ENCODE measurements around the gene SF3A1.

The SF3A1 gene

GRCh38 chr22:30315962-30316576, 40.6 kb downstream of the SF3A1 start:
- TF ChIP-seq, protein P1, sequence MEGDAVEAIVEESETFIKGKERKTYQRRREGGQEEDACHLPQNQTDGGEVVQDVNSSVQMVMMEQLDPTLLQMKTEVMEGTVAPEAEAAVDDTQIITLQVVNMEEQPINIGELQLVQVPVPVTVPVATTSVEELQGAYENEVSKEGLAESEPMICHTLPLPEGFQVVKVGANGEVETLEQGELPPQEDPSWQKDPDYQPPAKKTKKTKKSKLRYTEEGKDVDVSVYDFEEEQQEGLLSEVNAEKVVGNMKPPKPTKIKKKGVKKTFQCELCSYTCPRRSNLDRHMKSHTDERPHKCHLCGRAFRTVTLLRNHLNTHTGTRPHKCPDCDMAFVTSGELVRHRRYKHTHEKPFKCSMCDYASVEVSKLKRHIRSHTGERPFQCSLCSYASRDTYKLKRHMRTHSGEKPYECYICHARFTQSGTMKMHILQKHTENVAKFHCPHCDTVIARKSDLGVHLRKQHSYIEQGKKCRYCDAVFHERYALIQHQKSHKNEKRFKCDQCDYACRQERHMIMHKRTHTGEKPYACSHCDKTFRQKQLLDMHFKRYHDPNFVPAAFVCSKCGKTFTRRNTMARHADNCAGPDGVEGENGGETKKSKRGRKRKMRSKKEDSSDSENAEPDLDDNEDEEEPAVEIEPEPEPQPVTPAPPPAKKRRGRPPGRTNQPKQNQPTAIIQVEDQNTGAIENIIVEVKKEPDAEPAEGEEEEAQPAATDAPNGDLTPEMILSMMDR (IDR thresholded peaks at IDR 0.05; ENCODE audit: low read length, missing control alignments): no peak
- no peak overlapping the region for H3K4me3 ChIP-seq (replicated peaks; ENCODE audit: low read depth, low read length)
- DNase-seq (ENCODE audit: low read depth): no peak

DNA sequence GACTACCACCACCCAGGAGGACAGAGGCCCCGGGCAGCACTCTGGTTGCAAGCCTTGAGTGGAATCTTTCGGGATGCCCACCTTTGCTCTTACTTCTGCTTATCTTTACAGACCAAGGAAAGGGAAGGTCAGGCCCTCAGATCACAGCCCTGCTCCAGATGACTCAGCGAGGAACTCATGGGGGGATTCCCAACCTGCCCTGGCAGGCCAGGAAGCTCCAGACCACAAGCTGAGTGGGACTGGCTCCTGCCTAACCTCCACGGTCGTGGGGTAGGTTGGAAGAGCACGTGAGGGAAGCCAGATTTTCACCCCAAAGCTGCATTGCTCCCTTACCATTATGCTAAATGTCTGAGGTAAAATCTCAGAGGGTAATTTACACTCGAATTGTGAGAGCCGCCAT, 41.8 kb downstream of the SF3A1 start:
- H3K4me3 ChIP-seq (replicated peaks; ENCODE audit: low read depth, low read length): no peak overlapping the region
- DNase-seq (ENCODE audit: low read depth): no peak
- TF ChIP-seq, protein P1 (IDR thresholded peaks at IDR 0.05; ENCODE audit: low read length, missing control alignments): no peak

DNA sequence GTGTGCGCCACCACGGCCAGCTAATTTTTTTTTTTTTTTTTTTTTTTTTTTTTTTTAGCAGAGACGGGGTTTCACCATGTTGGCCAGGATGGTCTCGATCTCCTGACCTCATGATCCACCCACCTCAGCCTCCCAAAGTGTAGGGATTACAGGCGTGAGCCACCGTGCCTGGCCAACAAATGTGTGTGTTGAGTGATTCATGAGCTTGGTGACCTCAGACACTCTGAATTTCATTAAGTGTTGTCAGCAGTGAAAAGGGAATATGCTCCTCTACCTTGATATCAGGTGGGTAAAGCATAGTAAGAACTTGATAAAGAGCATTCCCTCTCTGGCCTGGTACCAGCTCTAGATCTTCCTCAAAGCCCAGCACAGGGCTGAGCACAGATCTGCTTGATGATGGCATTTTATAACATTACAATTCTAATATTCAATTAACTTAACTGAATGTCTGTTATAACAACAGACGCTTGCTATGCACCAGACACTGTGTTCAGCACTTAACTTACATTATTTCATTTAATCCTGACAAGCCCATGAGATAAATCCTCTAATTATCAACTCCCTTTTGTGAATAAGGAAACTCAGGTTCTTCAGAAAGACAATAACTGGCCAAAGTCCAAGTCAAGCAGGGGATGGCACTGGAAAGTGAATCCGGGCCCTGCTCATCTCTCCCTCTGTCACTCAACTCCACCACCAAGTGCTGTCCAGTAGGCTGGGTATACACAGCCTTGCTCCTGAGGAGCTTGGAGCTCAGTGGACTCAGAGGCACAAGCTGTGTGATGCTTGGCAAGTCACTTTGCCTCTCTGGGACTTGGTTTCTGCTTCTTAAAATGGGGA, 42.9 kb downstream of the SF3A1 start:
- DNase-seq (ENCODE audit: low read depth): no peak
- TF ChIP-seq, protein P1 (IDR thresholded peaks at IDR 0.05; ENCODE audit: low read length, missing control alignments): no peak
- no peak overlapping the region for H3K4me3 ChIP-seq (replicated peaks; ENCODE audit: low read depth, low read length)

DNA sequence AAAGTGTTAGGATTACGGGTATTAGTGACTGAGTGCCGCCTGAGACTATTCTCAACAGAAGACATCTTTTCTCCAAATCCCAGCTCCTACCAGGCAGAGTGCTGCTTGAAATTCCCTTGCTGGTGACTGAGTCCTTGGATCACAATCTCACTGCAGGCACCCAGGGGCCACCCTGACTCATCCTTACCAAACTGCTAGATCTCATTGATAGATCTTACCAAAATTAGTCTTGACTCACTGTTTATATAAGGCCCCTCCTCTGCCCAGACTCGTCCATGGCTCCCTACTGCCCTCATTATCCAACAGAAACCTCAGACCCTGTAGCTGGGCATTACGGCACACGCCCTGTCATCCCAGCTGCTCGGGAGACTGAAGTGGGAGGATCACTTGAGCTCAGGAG, 44.6 kb downstream of the SF3A1 start:
- TF ChIP-seq, protein P1 (IDR thresholded peaks at IDR 0.05; ENCODE audit: low read length, missing control alignments): no peak
- no peak overlapping the region for H3K4me3 ChIP-seq (replicated peaks; ENCODE audit: low read depth, low read length)
- no peak for DNase-seq (ENCODE audit: low read depth)

DNA sequence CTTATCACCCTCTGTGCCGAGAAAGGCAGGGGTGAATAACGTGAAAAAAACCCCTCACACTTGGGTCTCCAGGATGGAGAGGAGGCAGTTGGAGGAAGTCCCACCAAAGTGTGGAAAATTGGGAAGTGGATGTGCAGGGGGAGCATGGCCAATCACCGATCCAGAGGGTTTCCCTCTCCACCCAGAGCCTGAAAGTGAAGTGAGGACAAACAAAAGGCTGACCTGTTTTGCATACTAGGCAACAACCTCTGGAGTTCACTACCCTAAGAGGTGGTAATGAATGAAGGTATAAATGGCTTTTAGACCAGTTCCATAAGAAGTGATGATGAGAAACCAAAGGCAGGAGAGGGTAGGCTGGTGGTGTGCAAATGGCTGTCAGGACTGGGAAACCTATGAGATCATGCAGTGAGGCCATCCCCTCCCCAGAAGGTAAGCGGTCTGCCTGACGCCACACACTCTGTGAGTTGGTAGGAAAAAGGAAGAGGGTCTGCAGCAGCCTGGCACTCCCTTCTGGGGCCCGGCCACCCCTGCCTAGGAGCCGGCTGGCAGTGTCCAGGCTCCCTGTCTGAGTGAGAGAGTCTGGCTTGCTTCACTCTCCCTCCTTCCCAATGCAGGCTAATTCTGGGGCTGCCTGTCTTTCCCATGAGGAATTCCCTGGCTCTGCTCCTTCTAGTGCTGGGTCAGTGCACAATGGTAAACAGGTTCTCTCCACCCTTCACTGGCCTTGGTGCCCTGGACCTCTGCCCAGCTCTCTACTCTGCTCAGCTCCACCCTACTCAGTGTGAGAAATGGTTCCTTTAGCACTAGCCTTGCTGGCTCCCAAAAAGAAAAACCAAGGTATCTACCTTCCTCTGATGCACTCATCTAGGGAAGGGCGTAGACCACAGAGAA, 45.6 kb downstream of the SF3A1 start:
- TF ChIP-seq, protein P1 (IDR thresholded peaks at IDR 0.05; ENCODE audit: low read length, missing control alignments): no peak
- no peak overlapping the region for H3K4me3 ChIP-seq (replicated peaks; ENCODE audit: low read depth, low read length)
- peak; percentile 72 for DNase-seq (ENCODE audit: low read depth)

- H3K4me3 ChIP-seq (replicated peaks; ENCODE audit: low read depth, low read length): no peak overlapping the region
- no peak for DNase-seq (ENCODE audit: low read depth)
- TF ChIP-seq, protein P1 (IDR thresholded peaks at IDR 0.05; ENCODE audit: low read length, missing control alignments): no peak
Observed at GRCh38 chr22:30309951-30310741, 46.5 kb downstream of the SF3A1 start.
